GM10266 (cell line): Measurements from ENCODE around the gene MICU1.

Experiments
- DNase-seq: peaks from one replicate; pipeline ENCODE4 v3.0.0; 2012; ENCODE audit errors: extremely low spot score
- CTCF ChIP-seq: IDR thresholded peaks from 2 replicates; pipeline ENCODE4 v1.5.1; 2012; ENCODE audit warnings: mild to moderate bottlenecking, low read depth; ENCODE audit not compliant: control insufficient read depth, insufficient read depth; ENCODE audit errors: missing control alignments

Gene MICU1

GRCh38 chr10:72587568-72587967 is 38.3 kb downstream of the MICU1 start:
- TF ChIP-seq CTCF, result no peak
- no peak for DNase-seq

DNA sequence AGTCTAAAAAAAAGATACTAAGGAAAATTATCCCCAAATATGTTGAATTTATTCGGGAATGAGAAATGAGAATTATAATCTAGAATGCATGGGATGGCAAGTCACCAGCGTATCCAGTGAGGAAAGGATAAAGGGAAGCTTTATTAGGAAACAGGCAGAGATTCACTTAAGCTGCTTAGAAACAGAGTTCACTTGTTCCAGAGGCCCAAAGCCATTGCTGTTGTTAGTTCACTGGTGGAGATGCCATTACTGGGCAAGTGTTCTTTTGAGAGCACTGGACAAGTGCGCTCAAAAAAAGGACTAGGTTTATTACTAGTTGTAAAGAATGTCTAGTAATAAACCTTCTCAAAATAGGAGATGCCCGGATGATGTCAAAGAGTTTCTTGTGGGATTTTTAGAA is 51.2 kb downstream of the MICU1 start:
- no peak for TF ChIP-seq CTCF
- DNase-seq, result no peak

- TF ChIP-seq CTCF, result no peak
- no peak for DNase-seq
Measured at GRCh38 chr10:72573079-72573478, 52.8 kb downstream of the MICU1 start.

GRCh38 chr10:72567889-72568640 is 57.8 kb downstream of the MICU1 start:
- peak; percentile 27 for DNase-seq
- peak; percentile 38 for TF ChIP-seq CTCF

DNA sequence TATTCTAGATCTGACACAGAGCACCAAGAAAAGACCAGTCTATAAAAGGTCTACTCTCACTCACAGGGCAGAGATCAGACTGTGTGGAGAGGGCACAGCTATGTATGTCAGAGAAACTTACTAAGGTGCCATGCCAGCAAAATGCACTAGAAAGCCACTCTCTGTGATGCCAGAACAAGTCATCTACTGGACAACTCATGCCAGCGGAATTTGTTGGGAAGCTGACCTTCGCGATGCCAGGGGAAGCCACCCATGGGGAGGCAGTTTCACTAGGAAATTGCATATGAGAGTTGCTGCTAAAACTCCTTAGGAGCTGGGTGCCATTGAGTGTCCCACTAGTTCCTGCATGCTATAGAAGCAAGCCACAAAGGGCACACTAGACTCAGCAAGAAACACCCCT is 58.5 kb downstream of the MICU1 start:
- no peak for TF ChIP-seq CTCF

DNA sequence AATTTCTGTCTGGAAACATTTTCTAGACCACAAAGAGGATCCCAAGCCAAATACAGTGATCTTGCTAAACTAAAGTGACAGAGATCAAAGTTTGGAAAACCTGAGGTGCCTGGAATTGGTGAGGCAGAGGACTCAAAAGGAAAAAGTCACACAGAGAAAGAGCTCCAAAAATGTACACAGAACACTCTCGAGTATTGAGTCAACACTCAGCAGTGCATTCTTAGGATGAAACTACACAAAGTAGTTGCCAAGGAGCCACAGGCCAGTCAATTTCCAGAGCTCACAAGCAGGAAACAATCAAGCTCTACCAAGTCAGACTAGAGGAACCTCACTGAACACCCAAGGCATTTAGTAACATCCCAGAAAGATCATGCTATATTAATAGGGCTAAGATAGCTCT is 61.3 kb downstream of the MICU1 start:
- TF ChIP-seq CTCF, result no peak
- no peak for DNase-seq

More for the DNA sequence above, 58.5 kb downstream of the MICU1 start:
- DNase-seq, result no peak

- peak; percentile 18 for DNase-seq
- TF ChIP-seq CTCF, result no peak
Measured at GRCh38 chr10:72563327-72563932, 62.4 kb downstream of the MICU1 start.
